GM12878 (cell line): ENCODE data around the gene MEIKIN. TPM values are rescaled to one million over a fixed set of nuclear protein-coding genes. Genes with fewer than 3 reads are reported as not detected.

Experiments
- ATAC-seq: fragments of 200-7000 bp; cut with Tn5 transposase; 3 replicates; pipeline ENCODE4 v1.9.1; 2020; ENCODE audit warnings: mild to moderate bottlenecking, moderate library complexity
- BruUV-seq: library from RNA; stranded (reverse); fragments of 400-500 nt; replicated peaks from 2 replicates; lab custom pipeline; 2021; lab: Mats Ljungman, UMichigan
- CTCF ChIA-PET: fragments of 300-600 bp; sonication (Branson Sonifier 250); formaldehyde crosslinking; extraction: SDS; loops from one replicate; lab custom pipeline; 2021; ENCODE audit warnings: inconsistent platforms; lab: Yijun Ruan, JAX
- POLR2A ChIA-PET: fragments of 350-600 bp; formaldehyde crosslinking; extraction: SDS; loops from one replicate; lab custom pipeline; 2021; ENCODE audit warnings: inconsistent platforms; lab: Charles Lee
- RAD21 ChIA-PET: fragments of 300-600 bp; sonication (Branson Sonifier 250); formaldehyde crosslinking; loops from one replicate; lab custom pipeline; 2023; ENCODE audit warnings: antibody characterized with exemption; ENCODE audit not compliant: unreplicated experiment; lab: Charles Lee
- SMC1A ChIA-PET: fragments of 300-600 bp; sonication (Branson Sonifier 250); formaldehyde crosslinking; loops from one replicate; lab custom pipeline; 2023; ENCODE audit not compliant: unreplicated experiment, uncharacterized antibody; lab: Charles Lee
- DNase-seq: peaks from one replicate; pipeline ENCODE4 v3.0.0-alpha.2; 2011; ENCODE audit warnings: low read depth, low spot score
- FAIRE-seq: peaks from 3 replicates; lab custom pipeline; 2011; peaks lifted over from hg19 to GRCh38; lab: Jason Lieb, UNC
- H2AFZ ChIP-seq: 2 replicates; pipeline ENCODE4 v1.6.0; 2011; ENCODE audit warnings: low read depth, low read length, control low read depth; ENCODE audit not compliant: control insufficient read depth
- H3K27ac ChIP-seq: 2 replicates; pipeline ENCODE4 v1.5.1; 2011; ENCODE audit warnings: control low read depth; ENCODE audit not compliant: control insufficient read depth, insufficient read depth
- H3K27me3 ChIP-seq, 2 experiments: replicated peaks in 1 of 2; 2 replicates each; pipeline versions ENCODE4 v1.6.0 to v1.6.1; 2011; ENCODE audit warnings: low read length in 1 of 2; ENCODE audit not compliant: control insufficient read depth in 2 of 2, insufficient read depth in 2 of 2
- H3K36me3 ChIP-seq, 2 experiments: 2 replicates each; pipeline ENCODE4 v1.5.1; 2011; ENCODE audit warnings: low read length in 1 of 2; ENCODE audit not compliant: control insufficient read depth in 2 of 2, insufficient read depth in 2 of 2
- H3K4me1 ChIP-seq: 2 replicates; pipeline ENCODE4 v1.6.1; 2011; ENCODE audit warnings: mild to moderate bottlenecking, low read length, moderate library complexity, mixed read lengths; ENCODE audit not compliant: control insufficient read depth, insufficient read depth
- H3K4me2 ChIP-seq: 2 replicates; pipeline ENCODE4 v1.6.0; 2011; ENCODE audit warnings: control low read depth; ENCODE audit not compliant: control insufficient read depth, insufficient read depth
- H3K4me3 ChIP-seq: fragments of 200-600 bp; sonication (generic); 2 replicates; pipeline ENCODE4 v1.5.1; 2016
- H3K79me2 ChIP-seq: 2 replicates; pipeline ENCODE4 v1.6.0; 2011; ENCODE audit warnings: low read length; ENCODE audit not compliant: control insufficient read depth, insufficient read depth
- H3K9ac ChIP-seq: 2 replicates; pipeline ENCODE4 v1.8.0; 2011; ENCODE audit warnings: low read length, control low read depth, mixed read lengths; ENCODE audit not compliant: control insufficient read depth, insufficient read depth
- H3K9me3 ChIP-seq: replicated peaks from 3 replicates; pipeline ENCODE4 v1.5.1; 2011; ENCODE audit warnings: mild to moderate bottlenecking, low read length; ENCODE audit not compliant: control insufficient read depth, insufficient read depth
- H4K20me1 ChIP-seq: 2 replicates; pipeline ENCODE4 v1.6.0; 2011; ENCODE audit not compliant: control insufficient read depth, insufficient read depth
- CBFB ChIP-seq: IDR thresholded peaks from 2 replicates; pipeline ENCODE4 v1.6.1; 2016; ENCODE audit warnings: antibody characterized with exemption, low read depth
- CEBPB ChIP-seq, 2 experiments: fragments of 150-350 bp in 1 of 2; IDR thresholded peaks; 2 replicates each; pipeline ENCODE4 v1.6.1; 2012 to 2014; ENCODE audit warnings: low read depth in 2 of 2, low read length in 2 of 2, borderline replicate concordance in 1 of 2, inconsistent platforms in 1 of 2
- KAT2A ChIP-seq: conservative IDR thresholded peaks from 2 replicates; pipeline ENCODE4 v1.6.1; 2011; ENCODE audit warnings: low read depth, low read length; ENCODE audit not compliant: control insufficient read depth
- RBBP5 ChIP-seq: fragments of 200-600 bp; sonication (generic); conservative IDR thresholded peaks from 2 replicates; pipeline ENCODE4 v1.6.1; 2016
- WGBS: methylation state at CpG from one replicate; pipeline ENCODE4 v1.1.6; 2016; ENCODE audit warnings: low lambda C conversion rate; ENCODE audit not compliant: insufficient replicate concordance, insufficient coverage; ENCODE audit errors: missing lambda C conversion rate; 5-methylcytosine and 5-hydroxymethylcytosine counted together
- in situ Hi-C: fragments of 300-500 bp; cut with MboI; formaldehyde crosslinking; loops from 9 replicates; pipeline ENCODE4 v1.14.3; 2018; ENCODE audit warnings: mixed read lengths
- intact Hi-C: fragments of 100-400 bp; cut with micrococcal nuclease; formaldehyde crosslinking; loops from one replicate; pipeline ENCODE4 v1.14.2; 2022; ENCODE audit not compliant: unreplicated experiment
- polyA plus RNA-seq, 11 experiments: library from polyadenylated mRNA; depleted of rRNA in 4 of 11; unstranded in 6 of 11; stranded (reverse) in 5 of 11; fragments of >200 nt; fragmentation: Nextera tagmentation in 4 of 11; fragmentation: Illumina TruSeq in 1 of 11; extraction: Ambion mirVana in 4 of 11; extraction: Trizol in 1 of 11; gene quantifications; 1 replicate in 1 of 11; 2 replicates in 10 of 11; pipeline versions ENCODE4 v1.2.1 to v1.2.3, GENCODE V29; 2011 to 2016; ENCODE audit warnings: inconsistent platforms in 2 of 11, missing spikeins in 2 of 11, low read depth in 1 of 11
- total RNA-seq, 4 experiments: library from RNA; depleted of rRNA in 3 of 4; stranded (reverse); fragments of >200 nt in 3 of 4; fragmentation: Illumina TruSeq in 1 of 4; extraction: Trizol in 1 of 4; gene quantifications; 2 replicates each; pipeline versions ENCODE4 v1.2.1 to v1.2.3, GENCODE V29; 2013 to 2021
- TF ChIP-seq, protein P1 (sequence below): IDR thresholded peaks from 2 replicates; pipeline ENCODE4 v1.6.1; 2012; ENCODE audit warnings: improper control_type of control experiment, low read depth, low read length; ENCODE audit not compliant: insufficient replicate concordance
- TF ChIP-seq, protein P2 (sequence below): IDR thresholded peaks from 2 replicates; pipeline ENCODE4 v1.6.1; 2011; ENCODE audit warnings: low read depth, low read length, improper control_type of control experiment, borderline replicate concordance
- TF ChIP-seq, protein P3 (sequence below): fragments of 450-650 bp; IDR thresholded peaks from 2 replicates; pipeline ENCODE4 v1.6.1; 2016; ENCODE audit warnings: mild to moderate bottlenecking
- TF ChIP-seq, protein P4 (sequence below): fragments of 450-650 bp; IDR thresholded peaks from 2 replicates; pipeline ENCODE4 v1.6.1; 2017; ENCODE audit warnings: mild to moderate bottlenecking, low read depth, inconsistent platforms; ENCODE audit not compliant: poor library complexity, severe bottlenecking

The MEIKIN gene
- total and polyA plus RNA-seq, 10 of the 15 experiments (the other 5 are each of a cell fraction or from before 2014, with no cell fraction given): not detected

DNA sequence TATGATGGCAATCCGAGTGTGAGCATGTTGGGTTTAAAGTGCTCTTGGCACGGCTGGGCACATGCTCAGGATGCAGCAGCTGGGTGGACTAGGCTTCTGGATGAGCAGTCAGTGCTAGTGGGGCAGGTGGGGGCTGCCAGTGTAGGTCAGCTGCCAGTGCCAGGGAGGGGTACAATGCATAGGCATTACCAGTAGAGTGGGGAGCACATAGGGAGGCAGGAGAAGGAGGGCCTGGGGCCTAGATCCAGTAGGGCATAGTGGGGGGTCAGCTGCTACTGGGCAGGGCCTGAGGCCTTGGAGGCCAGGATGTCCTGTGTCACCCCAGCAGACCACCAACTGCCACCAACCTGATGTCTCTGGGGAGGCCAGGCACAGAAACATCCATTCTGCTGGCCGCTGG is 41.8 kb upstream of the MEIKIN start:
- no peak overlapping the region for H3K4me2 ChIP-seq
- no peak overlapping the region for H2AFZ ChIP-seq
- no peak for DNase-seq
- H3K9ac ChIP-seq: no peak overlapping the region
- TF ChIP-seq RBBP5 (no peak), CBFB (no peak), CEBPB (IDR thresholded peaks at IDR 0.05; ENCODE audit: borderline replicate concordance in 1 of 2, low read depth in 2 of 2, low read length in 2 of 2) (no peak), KAT2A (no peak)
- TF ChIP-seq, protein P1, sequence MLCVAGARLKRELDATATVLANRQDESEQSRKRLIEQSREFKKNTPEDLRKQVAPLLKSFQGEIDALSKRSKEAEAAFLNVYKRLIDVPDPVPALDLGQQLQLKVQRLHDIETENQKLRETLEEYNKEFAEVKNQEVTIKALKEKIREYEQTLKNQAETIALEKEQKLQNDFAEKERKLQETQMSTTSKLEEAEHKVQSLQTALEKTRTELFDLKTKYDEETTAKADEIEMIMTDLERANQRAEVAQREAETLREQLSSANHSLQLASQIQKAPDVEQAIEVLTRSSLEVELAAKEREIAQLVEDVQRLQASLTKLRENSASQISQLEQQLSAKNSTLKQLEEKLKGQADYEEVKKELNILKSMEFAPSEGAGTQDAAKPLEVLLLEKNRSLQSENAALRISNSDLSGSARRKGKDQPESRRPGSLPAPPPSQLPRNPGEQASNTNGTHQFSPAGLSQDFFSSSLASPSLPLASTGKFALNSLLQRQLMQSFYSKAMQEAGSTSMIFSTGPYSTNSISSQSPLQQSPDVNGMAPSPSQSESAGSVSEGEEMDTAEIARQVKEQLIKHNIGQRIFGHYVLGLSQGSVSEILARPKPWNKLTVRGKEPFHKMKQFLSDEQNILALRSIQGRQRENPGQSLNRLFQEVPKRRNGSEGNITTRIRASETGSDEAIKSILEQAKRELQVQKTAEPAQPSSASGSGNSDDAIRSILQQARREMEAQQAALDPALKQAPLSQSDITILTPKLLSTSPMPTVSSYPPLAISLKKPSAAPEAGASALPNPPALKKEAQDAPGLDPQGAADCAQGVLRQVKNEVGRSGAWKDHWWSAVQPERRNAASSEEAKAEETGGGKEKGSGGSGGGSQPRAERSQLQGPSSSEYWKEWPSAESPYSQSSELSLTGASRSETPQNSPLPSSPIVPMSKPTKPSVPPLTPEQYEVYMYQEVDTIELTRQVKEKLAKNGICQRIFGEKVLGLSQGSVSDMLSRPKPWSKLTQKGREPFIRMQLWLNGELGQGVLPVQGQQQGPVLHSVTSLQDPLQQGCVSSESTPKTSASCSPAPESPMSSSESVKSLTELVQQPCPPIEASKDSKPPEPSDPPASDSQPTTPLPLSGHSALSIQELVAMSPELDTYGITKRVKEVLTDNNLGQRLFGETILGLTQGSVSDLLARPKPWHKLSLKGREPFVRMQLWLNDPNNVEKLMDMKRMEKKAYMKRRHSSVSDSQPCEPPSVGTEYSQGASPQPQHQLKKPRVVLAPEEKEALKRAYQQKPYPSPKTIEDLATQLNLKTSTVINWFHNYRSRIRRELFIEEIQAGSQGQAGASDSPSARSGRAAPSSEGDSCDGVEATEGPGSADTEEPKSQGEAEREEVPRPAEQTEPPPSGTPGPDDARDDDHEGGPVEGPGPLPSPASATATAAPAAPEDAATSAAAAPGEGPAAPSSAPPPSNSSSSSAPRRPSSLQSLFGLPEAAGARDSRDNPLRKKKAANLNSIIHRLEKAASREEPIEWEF: no peak
- TF ChIP-seq, protein P2, sequence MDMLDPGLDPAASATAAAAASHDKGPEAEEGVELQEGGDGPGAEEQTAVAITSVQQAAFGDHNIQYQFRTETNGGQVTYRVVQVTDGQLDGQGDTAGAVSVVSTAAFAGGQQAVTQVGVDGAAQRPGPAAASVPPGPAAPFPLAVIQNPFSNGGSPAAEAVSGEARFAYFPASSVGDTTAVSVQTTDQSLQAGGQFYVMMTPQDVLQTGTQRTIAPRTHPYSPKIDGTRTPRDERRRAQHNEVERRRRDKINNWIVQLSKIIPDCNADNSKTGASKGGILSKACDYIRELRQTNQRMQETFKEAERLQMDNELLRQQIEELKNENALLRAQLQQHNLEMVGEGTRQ: no peak
- TF ChIP-seq, protein P3, sequence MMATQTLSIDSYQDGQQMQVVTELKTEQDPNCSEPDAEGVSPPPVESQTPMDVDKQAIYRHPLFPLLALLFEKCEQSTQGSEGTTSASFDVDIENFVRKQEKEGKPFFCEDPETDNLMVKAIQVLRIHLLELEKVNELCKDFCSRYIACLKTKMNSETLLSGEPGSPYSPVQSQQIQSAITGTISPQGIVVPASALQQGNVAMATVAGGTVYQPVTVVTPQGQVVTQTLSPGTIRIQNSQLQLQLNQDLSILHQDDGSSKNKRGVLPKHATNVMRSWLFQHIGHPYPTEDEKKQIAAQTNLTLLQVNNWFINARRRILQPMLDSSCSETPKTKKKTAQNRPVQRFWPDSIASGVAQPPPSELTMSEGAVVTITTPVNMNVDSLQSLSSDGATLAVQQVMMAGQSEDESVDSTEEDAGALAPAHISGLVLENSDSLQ: no peak
- TF ChIP-seq, protein P4, sequence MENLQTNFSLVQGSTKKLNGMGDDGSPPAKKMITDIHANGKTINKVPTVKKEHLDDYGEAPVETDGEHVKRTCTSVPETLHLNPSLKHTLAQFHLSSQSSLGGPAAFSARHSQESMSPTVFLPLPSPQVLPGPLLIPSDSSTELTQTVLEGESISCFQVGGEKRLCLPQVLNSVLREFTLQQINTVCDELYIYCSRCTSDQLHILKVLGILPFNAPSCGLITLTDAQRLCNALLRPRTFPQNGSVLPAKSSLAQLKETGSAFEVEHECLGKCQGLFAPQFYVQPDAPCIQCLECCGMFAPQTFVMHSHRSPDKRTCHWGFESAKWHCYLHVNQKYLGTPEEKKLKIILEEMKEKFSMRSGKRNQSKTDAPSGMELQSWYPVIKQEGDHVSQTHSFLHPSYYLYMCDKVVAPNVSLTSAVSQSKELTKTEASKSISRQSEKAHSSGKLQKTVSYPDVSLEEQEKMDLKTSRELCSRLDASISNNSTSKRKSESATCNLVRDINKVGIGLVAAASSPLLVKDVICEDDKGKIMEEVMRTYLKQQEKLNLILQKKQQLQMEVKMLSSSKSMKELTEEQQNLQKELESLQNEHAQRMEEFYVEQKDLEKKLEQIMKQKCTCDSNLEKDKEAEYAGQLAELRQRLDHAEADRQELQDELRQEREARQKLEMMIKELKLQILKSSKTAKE: no peak
- TF ChIP-seq, all 136 proteins: peak for 0
- H3K27ac ChIP-seq: no peak overlapping the region
- 27% methylated on average over 3 of the region's 3 CpGs for WGBS
- peaks cover 0 to 3% of the 10 kb centered on the region in 2 experiments; a peak in 1 of 4 replicates for H3K27me3 ChIP-seq
- no TSS peak for BruUV-seq
- no peak for ATAC-seq
- intact Hi-C loops (no loop called here), in situ Hi-C loops (no loop called here)
- H3K36me3 ChIP-seq: no peaks in the 10 kb centered on the region
- H4K20me1 ChIP-seq: no peaks in the 10 kb centered on the region
- H3K4me3 ChIP-seq: no peak overlapping the region
- POLR2A ChIA-PET: no interaction called here
- no peak for FAIRE-seq
- RAD21 ChIA-PET: no interaction called here
- H3K9me3 ChIP-seq: no peaks in the 10 kb centered on the region
- SMC1A ChIA-PET: no interaction called here
- CTCF ChIA-PET: no interaction called here
- H3K79me2 ChIP-seq: no peaks in the 10 kb centered on the region
- no peaks in the 10 kb centered on the region for H3K4me1 ChIP-seq
